Panc1 (cell line): ENCODE results near the gene C3orf49. TPM values are rescaled to one million over a fixed set of nuclear protein-coding genes. Genes with fewer than 3 reads are reported as not detected.

Experiments
- ATAC-seq: fragments of 200-7000 bp; cut with Tn5 transposase; 2 replicates; pipeline ENCODE4 v1.9.1; 2020; ENCODE audit warnings: mild to moderate bottlenecking, moderate library complexity
- BruUV-seq: library from RNA; stranded (reverse); fragments of 400-500 nt; replicated peaks from 2 replicates; lab custom pipeline; 2021; lab: Mats Ljungman, UMichigan
- CTCF ChIA-PET: fragments of 300-600 bp; sonication (Branson Sonifier 250); formaldehyde crosslinking; loops from one replicate; lab custom pipeline; 2022; ENCODE audit warnings: antibody characterized with exemption; lab: Charles Lee
- POLR2A ChIA-PET: fragments of 300-600 bp; sonication (Branson Sonifier 250); formaldehyde crosslinking; loops from one replicate; lab custom pipeline; 2022; ENCODE audit warnings: antibody characterized with exemption; lab: Charles Lee
- DNase-seq: peaks from one replicate; pipeline ENCODE4 v3.0.0-alpha.2; 2010; ENCODE audit warnings: low read depth, low spot score
- H3K27ac ChIP-seq: 2 replicates; pipeline ENCODE4 v1.5.1; 2011; ENCODE audit warnings: mild to moderate bottlenecking, low read length, inconsistent platforms
- H3K27me3 ChIP-seq: fragments of 200-500 bp; sonication (Bioruptor generic); 2 replicates; pipeline ENCODE4 v1.6.0; 2014; ENCODE audit warnings: low read length, inconsistent platforms; ENCODE audit not compliant: control insufficient read depth, insufficient read depth
- H3K36me3 ChIP-seq: fragments of 200-500 bp; sonication (Bioruptor generic); 2 replicates; pipeline ENCODE4 v1.5.1; 2014; ENCODE audit warnings: inconsistent platforms, mild to moderate bottlenecking, low read length, moderate library complexity; ENCODE audit not compliant: control insufficient read depth, insufficient read depth
- H3K4me1 ChIP-seq: 2 replicates; pipeline ENCODE4 v1.5.1; 2011; ENCODE audit warnings: inconsistent platforms, mild to moderate bottlenecking, low read length, moderate library complexity; ENCODE audit not compliant: control insufficient read depth, insufficient read depth
- H3K4me3 ChIP-seq, 2 experiments: 2 replicates each; pipeline ENCODE4 v1.5.1; 2011 to 2012; ENCODE audit warnings: low read depth in 2 of 2, low read length in 2 of 2, mild to moderate bottlenecking in 2 of 2, inconsistent platforms in 1 of 2, moderate library complexity in 1 of 2
- H3K9me3 ChIP-seq: fragments of 200-500 bp; sonication (Bioruptor generic); 2 replicates; pipeline ENCODE4 v1.5.1; 2014; ENCODE audit warnings: low read depth, mild to moderate bottlenecking, inconsistent platforms, low read length, moderate library complexity; ENCODE audit not compliant: control insufficient read depth, insufficient read depth
- CTCF ChIP-seq: fragments of 450-650 bp; IDR thresholded peaks from 2 replicates; pipeline ENCODE4 v1.5.1; 2017; ENCODE audit warnings: mild to moderate bottlenecking
- POLR2AphosphoS5 ChIP-seq: IDR thresholded peaks from 2 replicates; pipeline ENCODE4 v1.6.1; 2012; ENCODE audit warnings: mild to moderate bottlenecking, low read depth, low read length, moderate library complexity
- REST ChIP-seq, 2 experiments: IDR thresholded peaks; 2 replicates each; pipeline ENCODE4 v1.6.1; 2011 to 2012; ENCODE audit warnings: low read depth in 2 of 2, control low read depth in 1 of 2, low read length in 1 of 2, mild to moderate bottlenecking in 1 of 2, moderate library complexity in 1 of 2; ENCODE audit not compliant: insufficient read depth in 1 of 2
- SIN3A ChIP-seq: IDR thresholded peaks from 2 replicates; pipeline ENCODE4 v1.6.1; 2012; ENCODE audit warnings: low read depth, mild to moderate bottlenecking, low read length, moderate library complexity, borderline replicate concordance; ENCODE audit not compliant: insufficient read depth
- TCF7L2 ChIP-seq: IDR thresholded peaks from 2 replicates; pipeline ENCODE4 v1.6.1; 2011; ENCODE audit warnings: mild to moderate bottlenecking, low read depth, low read length, inconsistent platforms
- in situ Hi-C: cut with HindIII; loops from 2 replicates; pipeline ENCODE4 v1.10.0; 2016; ENCODE audit warnings: low sequenced_read_pairs, low pct_unique_long_range_greater_than_20kb
- intact Hi-C: fragments of 100-400 bp; cut with micrococcal nuclease; formaldehyde crosslinking; loops from one replicate; pipeline ENCODE4 v1.10.0; 2022; ENCODE audit not compliant: unreplicated experiment
- total RNA-seq: library from RNA; stranded (reverse); gene quantifications from one replicate; pipeline ENCODE4 v1.2.1, GENCODE V29; 2021; ENCODE audit not compliant: unreplicated experiment

The C3orf49 gene
- total RNA-seq, 1 experiment from 2014 or later, result not detected

GRCh38 chr3:63830526-63830925, 11.4 kb downstream of the C3orf49 start:
- ATAC-seq (no peak), DNase-seq (no peak)
- POLR2A ChIA-PET, result no interaction called here
- no peak overlapping the region for H3K4me3 ChIP-seq
- in situ Hi-C loops (no loop called here), intact Hi-C loops (no loop called here)
- H3K9me3 ChIP-seq, result no peaks in the 10 kb centered on the region
- H3K36me3 ChIP-seq, result peaks cover 10% of the 10 kb centered on the region; the same call in 1 of the 2 replicates
- TF ChIP-seq CTCF (no peak), POLR2AphosphoS5 (no peak), SIN3A (no peak), TCF7L2 (no peak), REST (IDR thresholded peaks at IDR 0.05; ENCODE audit: insufficient read depth in 1 of 2, low read depth in 2 of 2, low read length in 1 of 2) (no peak)
- no peaks in the 10 kb centered on the region for H3K27me3 ChIP-seq
- no TSS peak for BruUV-seq
- CTCF ChIA-PET, result no interaction called here
- no peak overlapping the region for H3K27ac ChIP-seq
- no peaks in the 10 kb centered on the region for H3K4me1 ChIP-seq

GRCh38 chr3:63832395-63832794, 13.3 kb downstream of the C3orf49 start:
- intact Hi-C loops, result no loop called here
- BruUV-seq, result no TSS peak
- H3K4me1 ChIP-seq, result no peaks in the 10 kb centered on the region

More at GRCh38 chr3:63832395-63832794, 13.3 kb downstream of the C3orf49 start:
- DNase-seq, result no peak
- ChIA-PET CTCF (no interaction called here), POLR2A (no interaction called here)
- Histone ChIP-seq H3K36me3 (peaks cover 14% of the 10 kb centered on the region; the same call in 1 of the 2 replicates), H3K27me3 (no peaks in the 10 kb centered on the region), H3K27ac (no peak overlapping the region), H3K4me3 (no peak overlapping the region), H3K9me3 (no peaks in the 10 kb centered on the region)
- in situ Hi-C loops, result no loop called here
- no peak for ATAC-seq
- no peak for TF ChIP-seq REST (IDR thresholded peaks at IDR 0.05; ENCODE audit: insufficient read depth in 1 of 2, low read depth in 2 of 2, low read length in 1 of 2)
- no peak for TF ChIP-seq TCF7L2
